ENCODE results near the gene PDCD6IP.

- no peak for TF ChIP-seq CTCF (conservative IDR thresholded peaks at IDR 0.05; ENCODE audit: low read depth in 2 of 2)
- no peak for TF ChIP-seq ZNF331 (CRISPR knock-in tag; IDR thresholded peaks at IDR 0.05; ENCODE audit: low read depth)
- no peak for TF ChIP-seq POLR2AphosphoS5 (IDR thresholded peaks at IDR 0.05; ENCODE audit: low read depth)
- no peak for TF ChIP-seq EZH2 (IDR thresholded peaks at IDR 0.05; ENCODE audit: low read depth, unreplicated experiment)
- no peak for TF ChIP-seq CREB1 (CRISPR knock-in tag; IDR thresholded peaks at IDR 0.05; ENCODE audit: low read depth)
- no peak for TF ChIP-seq REST (IDR thresholded peaks at IDR 0.05; ENCODE audit: unreplicated experiment)
- no peak for TF ChIP-seq ETS1 (IDR thresholded peaks at IDR 0.05)
- TF ChIP-seq ZNF462 (CRISPR knock-in tag; IDR thresholded peaks at IDR 0.05): no peak
- TF ChIP-seq ZNF114 (CRISPR knock-in tag; IDR thresholded peaks at IDR 0.05): no peak
- TF ChIP-seq EZH2phosphoT487 (IDR thresholded peaks at IDR 0.05; ENCODE audit: unreplicated experiment): no peak
Observed at GRCh38 chr3:33840179-33840578, 41.7 kb downstream of the PDCD6IP start.
